SH-SY5Y (cell line): Measurements from ENCODE around the gene BIRC6.

Experiments used
- GATA2 ChIP-seq: IDR thresholded peaks from 2 replicates; pipeline ENCODE4 v1.6.1; 2011; ENCODE audit warnings: mild to moderate bottlenecking, low read depth, low read length
- GATA3 ChIP-seq: IDR thresholded peaks from 2 replicates; pipeline ENCODE4 v1.6.1; 2011; ENCODE audit warnings: low read depth, mild to moderate bottlenecking, low read length, moderate library complexity

- TF ChIP-seq GATA2 (no peak), GATA3 (no peak)
These were observed 276.2 kb downstream of the BIRC6 start for GRCh38 chr2:32633040-32633439.
